Gastrocnemius medialis (tissue), 4 donors: ENCODE measurements around the gene PTPRE.

Experiments
- CTCF ChIP-seq, 5 experiments: fragments of 450-650 bp in 3 of 5; fragments of 200-600 bp in 2 of 5; sonication (generic) in 2 of 5; IDR thresholded peaks in 4 of 5; conservative IDR thresholded peaks in 1 of 5; 1 replicate in 4 of 5; 2 replicates in 1 of 5; pipeline ENCODE4 v1.5.1; 2016 to 2019; ENCODE audit warnings: antibody characterized with exemption in 5 of 5, mild to moderate bottlenecking in 3 of 5, moderate library complexity in 3 of 5
- POLR2A ChIP-seq, 2 donors: fragments of 450-650 bp; IDR thresholded peaks; one replicate each; pipeline ENCODE4 v1.6.1; 2017; ENCODE audit warnings: antibody characterized with exemption in 2 of 2, mild to moderate bottlenecking in 2 of 2, moderate library complexity in 2 of 2

GRCh38 chr10:128081720-128082119, 174.8 kb downstream of the PTPRE start:
- TF ChIP-seq POLR2A (IDR thresholded peaks at IDR 0.05) (no peak), CTCF (IDR thresholded peaks at IDR 0.05 in 4 of 5, conservative IDR thresholded peaks at IDR 0.05 in 1 of 5) (no peak)
